ENCODE results near the gene UTP25. TPM values are rescaled to one million over a fixed set of nuclear protein-coding genes. Genes with fewer than 3 reads are reported as not detected.

UTP25 gene
- total RNA-seq, 4 donors from 2014 or later, result 5.7 to 7.5 (median 6.8) TPM

DNA sequence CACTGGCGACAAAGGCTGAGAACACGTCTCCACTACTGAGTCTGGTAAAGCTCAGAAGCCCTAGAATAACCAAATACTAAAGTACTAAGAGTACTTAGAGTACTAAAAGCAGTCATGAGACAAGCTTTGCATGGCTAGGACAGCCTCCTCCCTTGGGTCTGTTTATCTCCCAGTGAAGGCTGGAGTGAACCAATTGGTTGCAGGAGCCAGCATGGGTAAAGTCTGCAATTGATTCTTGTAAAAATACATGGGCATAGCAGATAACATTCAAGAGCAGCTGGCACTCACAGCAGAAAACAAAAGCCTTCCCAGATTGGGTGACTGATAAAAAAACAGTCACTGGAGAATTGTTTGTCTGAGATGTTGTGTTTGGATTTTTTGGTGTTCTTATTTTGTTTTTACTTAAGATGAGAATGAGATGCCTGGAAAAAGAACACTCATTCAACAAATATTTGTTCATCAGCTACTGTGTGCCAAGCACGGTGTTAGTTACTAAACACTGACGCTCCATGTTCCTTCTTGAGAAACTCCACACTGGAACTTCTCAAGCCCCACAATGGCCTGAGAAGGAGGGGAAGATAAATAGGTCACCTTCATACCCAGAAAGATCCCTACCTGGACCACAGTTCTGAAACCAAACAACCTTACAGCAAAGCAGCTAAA, 25.5 kb upstream of the UTP25 start:
- peaks cover 0 to 20% (median 3%) of the 10 kb centered on the region in 4 donors for H3K4me1 ChIP-seq
- no peaks in the 10 kb centered on the region for H3K36me3 ChIP-seq
- no peaks in the 10 kb centered on the region for H3K27me3 ChIP-seq
- no peaks in the 10 kb centered on the region for H3K9me3 ChIP-seq
- peak overlapping the region in 2 of 4 donors; percentile 63 to 78 for H3K27ac ChIP-seq
- 80 to 83% methylated on average over 4 of the region's 4 CpGs for WGBS, 2 donors
- H3K4me3 ChIP-seq, result no peak overlapping the region
- no peak for TF ChIP-seq CTCF (IDR thresholded peaks at IDR 0.05)
- DNase-seq (ENCODE audit: low spot score in 2 of 2), result no peak

GRCh38 chr1:209802780-209803152, 25.0 kb upstream of the UTP25 start:
- Histone ChIP-seq H3K4me3 (no peak overlapping the region), H3K36me3 (no peaks in the 10 kb centered on the region), H3K4me1 (peaks cover 0 to 20% (median 3%) of the 10 kb centered on the region in 4 donors), H3K27ac (no peak overlapping the region), H3K9me3 (no peaks in the 10 kb centered on the region), H3K27me3 (no peaks in the 10 kb centered on the region)
- TF ChIP-seq CTCF (IDR thresholded peaks at IDR 0.05) (no peak), POLR2A (IDR thresholded peaks at IDR 0.05) (no peak), EP300 (IDR thresholded peaks at IDR 0.05) (no peak)
- DNase-seq (ENCODE audit: low spot score in 2 of 2), result no peak
- 89 to 96% methylated on average over 4 of the region's 4 CpGs for WGBS, 2 donors

DNA sequence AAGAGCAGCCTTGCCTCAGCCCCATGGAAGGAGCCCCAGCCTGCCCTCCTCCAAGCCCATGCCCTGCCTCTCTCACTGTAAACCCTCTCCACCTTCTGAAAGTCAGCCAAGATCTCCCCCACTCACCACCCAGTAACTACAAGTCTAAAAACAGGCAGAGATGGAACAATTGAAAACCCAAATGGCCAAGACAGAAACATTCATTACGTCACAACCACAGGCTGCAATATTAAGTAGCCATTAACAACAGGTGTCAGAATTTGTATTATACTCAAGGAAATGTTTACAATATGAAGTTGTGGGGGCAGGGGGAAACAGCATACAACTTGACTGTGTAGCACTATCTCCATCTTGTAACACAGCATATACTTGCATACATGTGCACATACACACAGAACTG, 24.2 kb upstream of the UTP25 start:
- Histone ChIP-seq H3K36me3 (no peaks in the 10 kb centered on the region), H3K27ac (no peak overlapping the region), H3K27me3 (no peaks in the 10 kb centered on the region), H3K4me3 (no peak overlapping the region), H3K4me1 (peaks cover 0 to 24% (median 3%) of the 10 kb centered on the region in 4 donors), H3K9me3 (no peaks in the 10 kb centered on the region)
- DNase-seq (ENCODE audit: low spot score in 2 of 2), result no peak
- no peak for TF ChIP-seq POLR2A (IDR thresholded peaks at IDR 0.05)
- TF ChIP-seq CTCF (IDR thresholded peaks at IDR 0.05), result no peak
- TF ChIP-seq EP300 (IDR thresholded peaks at IDR 0.05), result no peak
- WGBS, 2 donors, result 83 to 85% methylated on average over 1 of the region's 1 CpG

DNA sequence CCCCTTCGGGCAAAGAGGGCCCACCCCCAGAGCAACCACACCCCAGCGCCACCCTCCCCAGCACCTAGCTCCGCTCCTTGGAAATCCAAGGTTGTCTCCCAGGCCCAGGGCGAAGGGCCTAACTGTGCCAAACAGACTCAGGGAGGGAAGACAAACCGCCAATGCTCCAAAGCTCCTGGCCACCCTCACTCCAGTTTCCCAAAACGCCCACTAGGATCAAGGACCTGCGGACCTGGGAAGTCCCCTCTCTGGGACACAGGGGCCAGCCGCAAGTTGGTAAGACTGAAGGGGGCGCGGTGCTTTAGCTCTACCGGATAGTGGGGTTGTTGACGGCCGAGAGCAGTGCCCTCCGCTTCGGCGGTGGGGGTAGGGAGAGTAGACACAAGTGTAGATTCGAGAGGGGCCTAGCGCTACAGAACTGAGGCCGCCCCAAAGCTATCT, 22.4 kb upstream of the UTP25 start:
- Histone ChIP-seq H3K36me3 (no peaks in the 10 kb centered on the region), H3K9me3 (no peaks in the 10 kb centered on the region), H3K4me3 (peak overlapping the region in 2 of 4 donors; percentile 43 to 45), H3K4me1 (peaks cover 0 to 24% (median 3%) of the 10 kb centered on the region in 4 donors), H3K27me3 (no peaks in the 10 kb centered on the region), H3K27ac (peak overlapping the region in 1 of 4 donors; percentile 73)
- TF ChIP-seq EP300 (IDR thresholded peaks at IDR 0.05) (no peak), CTCF (IDR thresholded peaks at IDR 0.05) (no peak), POLR2A (IDR thresholded peaks at IDR 0.05) (no peak)
- no peak for DNase-seq (ENCODE audit: low spot score in 2 of 2)
- WGBS, 2 donors, result 36 to 62% methylated on average over 16 to 19 of the region's 19 CpGs

DNA sequence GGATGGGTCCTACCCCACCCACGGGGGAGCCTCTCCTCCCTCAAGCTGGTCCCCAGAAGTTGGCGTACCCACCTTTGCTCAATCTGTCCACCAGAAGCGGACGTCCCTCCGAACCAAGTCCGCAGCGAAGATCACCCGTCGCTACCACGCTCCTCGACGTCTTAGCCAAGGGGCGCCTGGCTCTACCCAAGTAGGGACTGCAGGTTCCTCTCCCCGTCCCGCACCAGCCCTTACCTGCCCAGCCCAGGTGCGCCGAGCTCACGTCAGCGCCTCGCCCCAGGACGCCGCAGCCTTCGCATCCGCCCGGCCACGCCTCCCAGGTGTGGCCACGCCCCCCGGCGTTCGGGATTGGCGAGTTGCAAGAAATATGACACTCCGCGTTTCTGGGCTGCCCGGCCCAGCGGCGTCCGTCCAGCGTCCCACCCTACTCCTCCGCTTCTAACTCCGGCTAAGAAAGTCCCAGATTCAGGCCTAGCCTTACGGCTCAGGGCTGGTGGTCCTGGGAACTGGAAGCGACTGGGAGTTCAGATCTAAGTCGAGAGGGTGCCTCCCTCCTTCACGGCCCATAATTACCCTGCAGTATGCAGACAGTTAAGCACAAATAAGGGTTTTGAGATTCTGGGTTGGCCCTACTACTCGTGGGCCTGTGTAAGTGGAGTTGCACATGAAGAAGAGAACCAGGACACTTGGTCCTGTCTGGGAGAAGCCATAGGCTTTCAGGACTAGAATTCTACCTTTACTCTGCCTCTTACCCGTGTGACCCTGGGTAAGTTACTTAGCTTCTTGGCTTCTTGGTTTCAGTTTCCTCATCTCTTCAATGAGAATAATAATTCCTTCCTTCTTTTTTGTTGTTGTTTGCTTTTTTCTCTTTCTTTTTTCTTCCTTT, 21.7 kb upstream of the UTP25 start, which contains the start of gene IRF6:
TSS of gene IRF6 (minus strand) at position 268 of the 886 bp plus-strand sequence. CDS start 4,729 bp downstream, outside the sequence.
- WGBS, 2 donors, result 12 to 19% methylated on average over 10 to 19 of the region's 46 CpGs
- TF ChIP-seq EP300 (IDR thresholded peaks at IDR 0.05) (peak in 1 of 2 donors; percentile 9), CTCF (IDR thresholded peaks at IDR 0.05) (no peak)
- peak within 1 kb of the TSS in 1 of 4 donors; percentile 73 for H3K27ac ChIP-seq
- no peaks in the 10 kb centered on the region for H3K27me3 ChIP-seq
- H3K4me3 ChIP-seq, result peak within 1 kb of the TSS; percentile 7 to 45 (median 26)
- peaks cover 0 to 23% (median 3%) of the 10 kb centered on the region in 4 donors for H3K4me1 ChIP-seq
- DNase-seq (ENCODE audit: low spot score in 2 of 2), result peak; percentile 42 to 47
- H3K36me3 ChIP-seq, result no peaks in the 10 kb centered on the region
- H3K9me3 ChIP-seq, result no peaks in the 10 kb centered on the region

Measured in tibial nerve (tissue), 4 donors.